PC-9 (cell line): ENCODE measurements around the gene USE1.

ENCODE experiments used
- EZH2 ChIP-seq: fragments of 200-600 bp; sonication (generic); IDR thresholded peaks from 2 replicates; pipeline ENCODE4 v1.8.0; 2017; ENCODE audit warnings: antibody characterized with exemption, low read depth
- TF ChIP-seq, protein P1 (sequence below): fragments of 200-600 bp; sonication (generic); conservative IDR thresholded peaks from 2 replicates; pipeline ENCODE4 v1.6.1; 2017; ENCODE audit warnings: mixed run types, antibody characterized with exemption, mild to moderate bottlenecking, moderate library complexity

DNA sequence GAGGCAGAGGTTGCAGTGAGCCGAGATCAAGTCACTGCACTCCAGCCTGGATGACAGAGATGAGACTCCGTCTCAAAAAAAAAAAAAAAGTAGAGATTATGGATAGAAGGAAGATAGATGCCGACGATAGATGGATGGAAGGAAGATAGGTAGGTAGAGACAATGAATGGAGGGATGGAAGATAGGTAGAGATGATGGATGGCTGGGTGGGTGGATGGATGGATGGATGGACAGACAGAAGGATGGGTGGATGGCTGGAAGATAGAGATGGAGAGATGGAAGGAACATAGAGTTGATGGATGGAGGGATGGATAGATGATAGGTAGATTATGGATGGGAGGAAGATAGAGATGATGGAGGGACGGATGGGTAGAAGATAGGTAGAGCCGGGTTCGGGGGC, 18.5 kb upstream of the USE1 start:
- TF ChIP-seq, protein P1, sequence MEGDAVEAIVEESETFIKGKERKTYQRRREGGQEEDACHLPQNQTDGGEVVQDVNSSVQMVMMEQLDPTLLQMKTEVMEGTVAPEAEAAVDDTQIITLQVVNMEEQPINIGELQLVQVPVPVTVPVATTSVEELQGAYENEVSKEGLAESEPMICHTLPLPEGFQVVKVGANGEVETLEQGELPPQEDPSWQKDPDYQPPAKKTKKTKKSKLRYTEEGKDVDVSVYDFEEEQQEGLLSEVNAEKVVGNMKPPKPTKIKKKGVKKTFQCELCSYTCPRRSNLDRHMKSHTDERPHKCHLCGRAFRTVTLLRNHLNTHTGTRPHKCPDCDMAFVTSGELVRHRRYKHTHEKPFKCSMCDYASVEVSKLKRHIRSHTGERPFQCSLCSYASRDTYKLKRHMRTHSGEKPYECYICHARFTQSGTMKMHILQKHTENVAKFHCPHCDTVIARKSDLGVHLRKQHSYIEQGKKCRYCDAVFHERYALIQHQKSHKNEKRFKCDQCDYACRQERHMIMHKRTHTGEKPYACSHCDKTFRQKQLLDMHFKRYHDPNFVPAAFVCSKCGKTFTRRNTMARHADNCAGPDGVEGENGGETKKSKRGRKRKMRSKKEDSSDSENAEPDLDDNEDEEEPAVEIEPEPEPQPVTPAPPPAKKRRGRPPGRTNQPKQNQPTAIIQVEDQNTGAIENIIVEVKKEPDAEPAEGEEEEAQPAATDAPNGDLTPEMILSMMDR = no peak
- TF ChIP-seq EZH2 = no peak
